Measurements from ENCODE around the gene SLC2A4.
"Not testable (repeated sequence)": the region's sequence is repeated elsewhere in the genome, so short reads cannot be mapped to it uniquely, and the experiment has no call there.

SLC2A4 gene

GRCh38 chr17:7330638-7331015 lies 49.1 kb downstream of the SLC2A4 start:
- Histone ChIP-seq H3K27ac (peak overlapping the region in 10 of 11 experiments; percentile 79 to 96 (median 90); a peak in 19 of 22 replicates), H3K4me2 (peak overlapping the region; percentile 88 to 99 (median 96)), H3K9ac (peak overlapping the region; percentile 67 to 96 (median 89); a peak in 21 of 22 replicates), H3K9me3 (replicated peaks in 1 of 11) (no peaks in the 10 kb centered on the region), H4K20me1 (peaks cover 0 to 4% (median 0%) of the 10 kb centered on the region in 11 experiments; a peak in 2 of 22 replicates), H3K27me3 (no peaks in the 10 kb centered on the region), H3K4me3 (peak overlapping the region; percentile 74 to 86 (median 82)), H3K4me1 (peaks cover 46 to 73% (median 64%) of the 10 kb centered on the region in 10 experiments), H3K36me3 (peaks cover 9 to 20% (median 14%) of the 10 kb centered on the region in 11 experiments)
- TF ChIP-seq Cebpa-rat (IDR thresholded peaks at IDR 0.05) = no peak

- Histone ChIP-seq H3K4me2 (peak overlapping the region; percentile 63 to 98 (median 93)), H3K9me3 (replicated peaks in 1 of 11) (no peaks in the 10 kb centered on the region), H4K20me1 (peaks cover 0 to 4% (median 0%) of the 10 kb centered on the region in 11 experiments; a peak in 1 of 22 replicates), H3K27ac (peak overlapping the region in 5 of 11 experiments; percentile 3 to 51 (median 19); a peak in 4 of 22 replicates), H3K4me3 (peak overlapping the region in 1 of 10 experiments; percentile 24; a peak in 2 of 20 replicates), H3K27me3 (no peaks in the 10 kb centered on the region), H3K9ac (peak overlapping the region in 6 of 11 experiments; percentile 21 to 38 (median 24); a peak in 5 of 22 replicates), H3K36me3 (peaks cover 0 to 5% (median 0%) of the 10 kb centered on the region in 11 experiments; a peak in 7 of 22 replicates), H3K4me1 (peaks cover 57 to 83% (median 79%) of the 10 kb centered on the region in 10 experiments)
- TF ChIP-seq Cebpa-rat (IDR thresholded peaks at IDR 0.05) = no peak
Observed at GRCh38 chr17:7332111-7332510, 50.6 kb downstream of the SLC2A4 start.

GRCh38 chr17:7332600-7333069 lies 51.1 kb downstream of the SLC2A4 start:
- Histone ChIP-seq H3K4me1 (peaks cover 57 to 83% (median 80%) of the 10 kb centered on the region in 10 experiments), H3K4me3 (peak overlapping the region in 1 of 10 experiments; percentile 24; a peak in 2 of 20 replicates), H3K27ac (peak overlapping the region in 3 of 11 experiments; percentile 19 to 51 (median 47); a peak in 4 of 22 replicates), H3K4me2 (peak overlapping the region; percentile 63 to 98 (median 93)), H3K9ac (peak overlapping the region in 5 of 11 experiments; percentile 21 to 38 (median 25); a peak in 3 of 22 replicates)
- not testable (repeated sequence) for H4K20me1 ChIP-seq; H3K27me3 ChIP-seq; H3K36me3 ChIP-seq; H3K9me3 ChIP-seq (replicated peaks in 1 of 11)

GRCh38 chr17:7334938-7335538 lies 53.5 kb downstream of the SLC2A4 start:
- Histone ChIP-seq H3K4me1 (peaks cover 69 to 97% (median 91%) of the 10 kb centered on the region in 10 experiments), H3K36me3 (peaks cover 0 to 21% (median 0%) of the 10 kb centered on the region in 11 experiments; a peak in 9 of 22 replicates), H4K20me1 (peaks cover 0 to 24% (median 0%) of the 10 kb centered on the region in 11 experiments; a peak in 3 of 22 replicates), H3K27me3 (no peaks in the 10 kb centered on the region), H3K4me2 (peak overlapping the region; percentile 95 to 100 (median 99); a peak in 21 of 22 replicates), H3K9me3 (replicated peaks in 1 of 11) (no peaks in the 10 kb centered on the region), H3K4me3 (no peak overlapping the region), H3K27ac (peak overlapping the region in 8 of 11 experiments; percentile 6 to 83 (median 76); a peak in 15 of 22 replicates), H3K9ac (peak overlapping the region in 5 of 11 experiments; percentile 67 to 77 (median 76); a peak in 5 of 22 replicates)
- TF ChIP-seq Cebpa-rat (IDR thresholded peaks at IDR 0.05) = no peak

GRCh38 chr17:7335765-7336164 lies 54.2 kb downstream of the SLC2A4 start:
- H3K4me2 ChIP-seq = peak overlapping the region; percentile 95 to 100 (median 99)
- H4K20me1 ChIP-seq = peaks cover 0 to 30% (median 0%) of the 10 kb centered on the region in 11 experiments; a peak in 4 of 22 replicates
- peaks cover 0 to 28% (median under 1%) of the 10 kb centered on the region in 11 experiments; a peak in 10 of 22 replicates for H3K36me3 ChIP-seq
- peak overlapping the region; percentile 56 to 77 (median 63); a peak in 16 of 20 replicates for H3K4me3 ChIP-seq
- peaks cover 67 to 97% (median 89%) of the 10 kb centered on the region in 10 experiments for H3K4me1 ChIP-seq
- peak overlapping the region; percentile 67 to 78 (median 76); a peak in 20 of 22 replicates for H3K9ac ChIP-seq
- not testable (repeated sequence) for H3K9me3 ChIP-seq (replicated peaks in 1 of 11); H3K27me3 ChIP-seq
- peak overlapping the region in 9 of 11 experiments; percentile 42 to 83 (median 75); a peak in 17 of 22 replicates for H3K27ac ChIP-seq

GRCh38 chr17:7336240-7337175 lies 55.0 kb downstream of the SLC2A4 start, which contains the start of gene ACAP1:
TSS of gene ACAP1 (plus strand) at chr17:7336529. CDS start at chr17:7336735, 206 bp downstream.
- Histone ChIP-seq H3K9ac (peak within 1 kb of the TSS; percentile 67 to 78 (median 76)), H3K4me3 (peak within 1 kb of the TSS; percentile 56 to 77 (median 63))
- no peak for TF ChIP-seq Cebpa-rat (IDR thresholded peaks at IDR 0.05)

GRCh38 chr17:7337600-7337999 lies 56.1 kb downstream of the SLC2A4 start:
- H3K4me3 ChIP-seq = peak overlapping the region; percentile 56 to 77 (median 63); a peak in 16 of 20 replicates
- peaks cover 55 to 79% (median 71%) of the 10 kb centered on the region in 10 experiments for H3K4me1 ChIP-seq
- H3K9me3 ChIP-seq (replicated peaks in 1 of 11); H3K27me3 ChIP-seq: not testable (repeated sequence)
- H3K9ac ChIP-seq = peak overlapping the region; percentile 3 to 77 (median 75); a peak in 18 of 22 replicates
- peaks cover 0 to 43% (median 0%) of the 10 kb centered on the region in 11 experiments; a peak in 6 of 22 replicates for H4K20me1 ChIP-seq
- H3K4me2 ChIP-seq = peak overlapping the region; percentile 95 to 100 (median 99)
- H3K36me3 ChIP-seq = peaks cover 0 to 47% (median 17%) of the 10 kb centered on the region in 11 experiments; a peak in 18 of 22 replicates
- peak overlapping the region in 8 of 11 experiments; percentile 65 to 83 (median 76); a peak in 16 of 22 replicates for H3K27ac ChIP-seq

More at GRCh38 chr17:7336240-7337175, 55.0 kb downstream of the SLC2A4 start, which contains the start of gene ACAP1:
- H3K27me3 ChIP-seq = no peaks in the 10 kb centered on the region
- H3K9me3 ChIP-seq (replicated peaks in 1 of 11) = no peaks in the 10 kb centered on the region
- peaks cover 0 to 36% (median 6%) of the 10 kb centered on the region in 11 experiments; a peak in 15 of 22 replicates for H3K36me3 ChIP-seq
- peak within 1 kb of the TSS; percentile 50 to 83 (median 75); a peak in 20 of 22 replicates for H3K27ac ChIP-seq
- H4K20me1 ChIP-seq = peaks cover 0 to 37% (median 0%) of the 10 kb centered on the region in 11 experiments; a peak in 6 of 22 replicates
- H3K4me1 ChIP-seq = peaks cover 64 to 90% (median 82%) of the 10 kb centered on the region in 10 experiments
- H3K4me2 ChIP-seq = peak within 1 kb of the TSS; percentile 95 to 100 (median 99)

Measured in BLaER1 treated with 17β-estradiol and CSF1 and Interleukin-3, amounts not matched to agents 10 nM and 100 nM (cell line).